ENCODE measurements around the gene GALNS.
"Not testable (repeated sequence)": the region's sequence is repeated elsewhere in the genome, so short reads cannot be mapped to it uniquely, and the experiment has no call there.

Gene GALNS

DNA sequence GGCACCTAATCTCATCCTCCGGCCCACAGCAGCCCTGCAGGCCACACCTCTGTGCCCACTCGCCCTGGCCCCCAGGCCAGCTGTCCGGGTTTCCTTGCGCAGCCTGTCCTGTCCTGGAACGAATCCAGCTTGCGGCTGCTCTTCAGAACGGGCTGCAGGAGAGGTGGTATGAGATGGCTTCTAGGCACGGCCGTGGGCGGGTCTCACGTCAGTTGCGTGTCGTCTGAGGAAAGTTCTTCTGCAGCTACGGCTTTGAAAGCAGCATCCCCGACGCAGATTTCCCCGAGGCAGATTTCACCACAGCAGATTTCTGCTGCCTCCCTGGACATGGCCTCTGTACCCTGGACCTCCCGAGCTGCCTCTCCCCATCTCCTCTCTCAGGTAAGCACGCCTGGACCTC is 18.2 kb downstream of the GALNS start:
- no peak for DNase-seq (ENCODE audit: low spot score)

DNA sequence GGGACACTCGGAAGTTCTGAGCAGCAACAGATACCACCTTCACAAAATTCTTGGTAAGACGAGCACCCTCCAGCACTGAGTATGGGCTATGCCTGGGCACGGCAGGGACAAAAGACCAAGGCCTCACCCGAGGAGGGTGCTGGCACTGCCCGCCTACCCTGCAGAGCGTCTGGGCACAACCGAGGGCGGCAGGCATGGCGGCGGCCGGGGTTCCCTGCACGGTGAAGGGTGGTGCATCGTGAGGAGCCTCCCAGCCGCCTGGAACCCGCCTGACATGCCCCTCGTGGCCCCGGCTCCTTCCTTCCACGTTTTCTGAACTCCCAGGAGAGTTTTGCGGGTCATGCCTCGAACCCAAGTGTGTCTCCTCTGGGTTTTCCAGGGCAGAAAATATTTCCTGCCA is 18.9 kb downstream of the GALNS start:
- DNase-seq (ENCODE audit: low spot score) = no peak

DNA sequence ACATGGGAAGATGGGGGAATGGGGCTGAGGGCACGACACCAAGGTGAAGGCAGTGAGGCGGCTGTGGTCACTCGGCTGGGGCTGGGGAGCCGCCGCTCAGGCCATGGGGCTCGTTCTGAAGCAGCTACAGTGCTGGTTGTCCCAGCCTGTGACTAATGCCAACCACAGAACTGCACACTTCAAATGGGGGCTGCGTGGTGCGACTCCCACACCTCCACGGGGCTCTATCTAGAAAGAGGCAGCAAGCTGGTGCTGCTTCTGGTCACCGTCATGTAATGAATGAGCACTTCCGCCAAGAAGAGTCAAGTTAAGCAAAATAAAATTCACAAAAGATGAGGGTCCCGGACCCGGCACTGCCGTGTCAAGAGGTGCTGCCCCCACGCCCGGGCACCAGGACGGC is 20.0 kb downstream of the GALNS start:
- DNase-seq (ENCODE audit: low spot score) = no peak

DNA sequence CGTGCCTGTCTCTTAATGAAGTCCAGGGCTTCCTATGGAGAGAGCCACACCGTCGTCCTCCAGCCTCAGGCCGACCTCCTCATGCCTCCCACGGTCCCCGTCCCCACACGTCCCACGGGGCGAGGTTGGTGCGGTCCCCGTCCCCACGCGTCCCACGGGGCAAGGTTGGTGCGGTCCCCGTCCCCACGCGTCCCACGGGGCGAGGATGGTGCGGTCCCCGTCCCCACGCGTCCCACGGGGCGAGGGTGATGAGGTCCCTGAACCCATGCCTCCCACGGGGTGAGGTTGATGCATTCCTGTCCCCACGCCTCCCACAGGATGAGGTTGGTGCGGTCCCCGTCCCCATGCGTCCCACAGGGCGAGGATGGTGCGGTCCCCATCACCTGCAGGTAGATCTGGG is 20.9 kb downstream of the GALNS start:
- no peak for DNase-seq (ENCODE audit: low spot score)

DNA sequence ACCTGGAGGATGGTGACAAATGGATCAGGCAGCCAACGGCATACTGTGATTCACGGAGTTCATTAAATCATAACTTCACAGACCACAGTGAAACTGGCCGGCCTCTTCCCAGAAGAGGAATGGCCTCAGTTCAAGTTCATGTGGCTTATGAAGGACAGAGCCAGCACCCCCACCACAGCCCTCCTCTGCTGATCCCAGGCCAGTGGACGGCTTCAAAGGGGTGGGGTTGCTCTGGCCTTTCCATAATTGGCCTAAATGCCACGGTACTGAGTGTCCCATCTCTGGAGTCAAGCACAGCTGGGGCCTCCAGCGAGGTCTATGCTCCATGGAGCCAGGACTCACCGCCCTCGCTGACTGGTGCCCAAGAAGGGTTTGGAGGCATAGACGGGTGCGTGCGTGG is 21.4 kb downstream of the GALNS start:
- no peak for DNase-seq (ENCODE audit: low spot score)

DNA sequence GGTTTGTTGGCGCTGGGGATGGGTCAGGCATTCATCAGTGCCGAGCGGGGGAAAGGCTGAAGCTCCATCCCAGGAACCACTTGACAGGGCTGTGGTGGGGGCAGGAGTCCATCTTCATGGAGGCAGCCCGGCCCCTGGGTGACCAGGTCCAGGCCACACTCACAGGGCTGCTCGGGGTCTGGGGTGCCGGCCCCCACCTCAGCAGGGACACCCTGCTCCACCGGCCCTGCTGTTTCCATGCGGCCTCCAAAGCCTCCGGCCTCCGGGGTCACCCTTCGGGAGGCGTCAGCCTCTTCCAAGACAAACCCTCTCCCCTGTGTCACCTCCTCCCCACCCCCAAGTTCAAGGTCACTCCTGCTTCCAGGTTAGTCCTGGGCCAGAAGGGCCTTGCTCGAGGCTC is 22.1 kb downstream of the GALNS start:
- no peak for DNase-seq (ENCODE audit: low spot score)

DNA sequence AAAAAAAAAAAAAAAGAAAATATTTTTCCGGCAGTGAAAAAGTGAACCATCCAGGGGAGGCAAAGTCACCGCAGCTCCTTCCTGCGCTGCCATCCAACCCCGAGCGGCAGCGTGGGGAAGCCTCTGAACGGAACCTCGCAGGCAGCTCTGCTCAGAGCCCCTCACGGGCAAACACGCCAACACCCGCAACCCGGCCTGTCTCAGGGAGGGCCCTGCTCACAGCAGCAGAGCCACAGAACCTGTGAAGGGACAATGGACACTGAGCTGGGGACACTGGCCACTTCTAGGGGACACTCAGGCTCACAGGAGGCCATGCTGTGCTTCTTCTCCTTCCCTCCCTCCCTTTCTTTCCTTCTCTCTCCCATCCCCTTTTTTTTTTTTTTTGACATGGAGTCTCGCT is 23.7 kb downstream of the GALNS start:
- DNase-seq (ENCODE audit: low spot score) = no peak

DNA sequence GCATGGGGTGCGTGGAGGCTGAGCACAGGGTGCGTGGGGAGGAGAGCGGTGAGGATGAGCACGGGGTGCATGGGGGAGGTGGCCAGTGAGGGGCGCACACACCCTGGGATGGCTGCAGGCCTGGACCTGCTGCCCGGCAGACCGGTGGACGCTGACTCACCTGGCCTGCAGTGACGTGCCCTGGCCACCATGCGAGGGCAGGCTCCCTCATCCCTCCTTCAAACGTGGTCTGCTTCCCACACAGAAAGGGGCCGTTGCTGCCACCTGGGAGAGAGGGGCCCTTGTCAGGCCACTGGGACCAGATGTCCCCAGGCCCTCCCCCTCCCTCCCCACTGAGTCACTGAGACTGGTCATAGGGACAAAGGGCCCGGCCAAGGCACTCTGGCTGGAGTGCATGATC is 24.9 kb downstream of the GALNS start:
- no peak for DNase-seq (ENCODE audit: low spot score)

DNA sequence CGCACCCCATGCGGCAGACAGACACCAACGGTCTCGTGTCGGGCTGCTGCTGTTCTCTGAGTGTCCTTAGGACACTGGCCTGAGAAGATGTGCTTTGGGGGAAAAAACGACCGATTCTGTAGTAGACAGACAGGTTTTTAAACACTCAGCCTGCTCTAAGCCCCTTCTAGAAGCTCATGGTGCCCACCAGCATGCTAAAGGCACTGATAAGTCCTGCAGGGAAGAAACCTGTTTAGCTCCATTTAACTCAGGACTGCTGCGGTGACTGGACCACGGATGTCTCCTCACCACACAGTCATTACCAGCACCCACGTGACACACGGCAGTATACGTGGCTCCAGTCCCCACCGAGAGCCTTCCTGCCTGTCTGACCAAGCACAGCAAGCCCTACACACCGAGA is 26.0 kb downstream of the GALNS start:
- no peak for DNase-seq (ENCODE audit: low spot score)

DNA sequence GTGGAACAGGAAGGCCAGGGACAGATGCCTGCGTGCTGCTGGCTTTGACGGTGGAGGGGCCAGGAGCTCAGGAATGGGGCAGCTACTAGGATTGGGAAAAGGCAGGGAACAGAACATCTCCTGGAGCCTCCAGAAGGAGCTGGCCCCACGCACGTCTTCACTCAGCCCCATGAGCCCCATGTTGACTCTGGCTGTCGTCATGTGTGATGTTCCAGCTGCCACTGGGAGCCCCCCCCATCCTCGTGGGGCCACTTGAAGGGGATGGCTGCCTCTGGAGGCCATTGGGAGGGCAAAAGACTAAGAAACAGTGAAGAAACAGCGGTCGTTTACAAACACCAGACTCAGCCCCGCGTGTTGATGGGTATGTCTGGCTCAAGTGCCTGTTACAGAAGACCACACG is 26.5 kb downstream of the GALNS start:
- no peak for DNase-seq (ENCODE audit: low spot score)

DNA sequence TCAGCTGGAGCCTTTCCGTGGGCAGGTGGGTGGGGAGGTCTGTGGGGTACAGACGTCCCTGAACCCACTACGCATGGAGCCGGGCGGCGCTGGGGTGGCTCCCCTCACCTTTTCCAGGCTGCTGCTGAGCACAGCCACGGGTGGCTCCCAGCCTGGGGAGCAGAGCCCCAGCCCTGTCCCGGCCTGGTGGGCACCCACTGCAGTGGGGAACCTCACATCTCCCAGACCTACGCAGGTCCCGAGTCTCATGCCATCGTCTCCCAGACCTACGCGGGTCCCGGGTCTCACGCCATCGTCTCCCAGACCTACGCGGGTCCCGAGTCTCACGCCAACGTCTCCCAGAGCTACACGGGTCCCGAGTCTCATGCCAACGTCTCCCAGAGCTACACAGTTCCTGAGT is 28.0 kb downstream of the GALNS start:
- DNase-seq (ENCODE audit: low spot score) = no peak

DNA sequence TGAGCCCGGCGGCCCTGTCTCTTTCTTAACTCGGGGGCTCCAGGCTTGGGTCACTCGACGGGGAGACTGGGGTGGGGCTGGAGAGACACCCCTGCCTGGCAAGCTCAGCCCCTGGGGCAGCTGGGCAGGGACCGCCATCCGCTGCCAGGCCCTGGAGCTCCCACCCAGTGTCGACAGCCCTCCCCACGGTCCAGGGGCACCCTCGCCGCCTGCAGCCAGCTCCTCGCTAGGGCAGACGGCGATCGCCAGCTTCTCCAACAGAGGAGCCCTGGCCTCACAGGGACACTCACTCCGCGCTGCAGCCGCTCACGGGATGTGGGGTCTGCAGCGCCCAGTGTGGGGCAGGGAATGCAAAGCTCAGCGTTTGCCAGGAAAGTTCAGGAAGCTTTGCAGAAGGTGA is 29.0 kb downstream of the GALNS start:
- DNase-seq (ENCODE audit: low spot score) = no peak

DNA sequence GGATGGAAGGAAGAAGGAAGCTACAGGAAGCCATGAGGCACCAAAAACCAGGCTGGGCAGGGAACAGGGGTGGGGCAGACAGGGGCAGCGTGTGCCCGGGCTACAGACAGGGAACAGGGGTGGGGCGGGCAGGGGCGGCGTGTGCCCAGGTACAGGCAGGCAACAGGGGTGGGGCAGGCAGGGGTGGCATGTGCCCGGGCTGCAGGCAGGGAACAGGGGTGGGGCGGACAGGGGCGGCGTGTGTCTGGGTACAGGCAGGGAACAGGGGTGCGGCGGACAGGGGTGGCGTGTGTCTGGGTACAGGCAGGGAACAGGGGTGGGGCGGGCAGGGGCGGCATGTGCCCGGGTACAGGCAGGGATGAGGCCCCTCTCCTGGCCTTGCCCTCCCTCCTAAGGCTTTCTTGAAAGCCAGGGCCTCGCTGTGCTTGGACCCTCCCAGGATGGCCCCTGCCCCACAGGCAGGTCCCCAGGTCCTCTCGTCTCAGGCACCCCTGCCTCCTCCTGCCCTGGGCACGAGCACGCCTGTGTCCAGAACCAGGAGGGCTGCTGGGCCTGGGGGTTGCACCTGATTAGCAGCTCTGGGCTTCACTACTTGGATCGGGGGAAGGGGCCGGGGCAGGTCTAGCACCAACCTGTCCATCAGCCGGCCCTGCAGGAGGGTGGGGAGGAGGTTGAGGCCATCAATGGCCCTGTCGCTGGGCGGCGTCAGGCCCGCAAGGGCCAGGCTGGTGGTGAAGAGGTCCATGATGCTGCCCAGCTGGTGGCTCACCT is 30.5 kb downstream of the GALNS start:
- no peak for DNase-seq (ENCODE audit: low spot score)

DNA sequence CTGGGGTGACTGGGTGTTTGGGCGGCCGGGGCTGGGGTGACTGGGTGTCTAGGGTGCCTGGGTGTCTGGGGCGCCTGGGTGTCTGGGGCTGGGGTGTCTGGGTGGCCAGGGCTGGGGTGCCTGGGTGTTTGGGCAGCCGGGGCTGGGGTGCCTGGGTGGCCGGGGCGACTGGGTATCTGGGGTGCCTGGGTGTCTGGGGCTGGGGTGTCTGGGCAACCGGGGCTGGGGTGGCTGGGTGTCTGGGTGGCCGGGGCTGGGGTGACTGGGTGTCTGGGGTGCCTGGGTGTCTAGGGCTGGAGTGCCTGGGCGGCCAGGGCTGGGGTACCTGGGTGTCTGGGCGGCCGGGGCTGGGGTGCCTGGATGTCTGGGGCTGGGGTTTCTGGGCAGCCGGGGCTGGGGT is 31.6 kb downstream of the GALNS start:
- DNase-seq (ENCODE audit: low spot score) = no peak

DNA sequence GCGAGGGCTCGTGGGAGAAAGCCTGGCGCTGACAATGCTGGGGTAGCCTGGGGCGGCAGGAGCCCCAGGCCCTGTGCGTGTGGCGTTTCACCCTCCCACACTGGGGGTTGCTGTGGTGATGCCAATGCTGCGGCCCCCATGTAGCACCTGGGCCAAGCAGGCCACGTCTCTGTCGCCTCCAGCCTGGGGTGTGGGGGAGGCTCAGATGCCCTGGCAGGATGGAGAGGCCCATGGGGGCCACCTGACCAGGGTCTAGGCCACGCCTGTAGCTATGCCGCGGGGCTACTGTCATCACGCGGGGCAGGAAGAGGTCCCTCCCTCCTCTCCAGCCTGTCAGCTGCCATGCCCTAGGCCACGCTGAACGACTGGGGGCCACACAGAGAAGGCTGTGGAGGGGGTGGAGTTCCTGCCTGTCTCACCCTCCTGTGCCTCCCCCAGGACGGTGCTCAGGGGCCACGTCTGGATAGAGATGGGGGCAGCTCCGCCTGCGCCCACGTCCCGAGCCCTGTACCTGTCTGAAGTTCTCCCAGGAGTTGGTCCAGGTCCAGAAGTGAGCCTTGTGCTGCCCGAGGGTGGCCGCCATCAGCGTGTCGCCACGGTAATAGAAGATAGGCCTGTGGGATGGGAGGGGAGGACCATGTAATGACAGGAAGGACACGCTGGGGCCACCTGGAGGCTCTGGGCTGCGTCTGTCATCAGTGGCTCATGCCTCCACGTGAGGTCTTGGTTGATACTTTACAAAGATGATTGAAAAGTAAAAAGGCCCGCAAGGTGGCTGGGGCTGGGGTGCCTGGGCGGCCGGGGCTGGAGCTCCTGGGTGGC is 32.3 kb downstream of the GALNS start:
- DNase-seq (ENCODE audit: low spot score) = no peak

DNA sequence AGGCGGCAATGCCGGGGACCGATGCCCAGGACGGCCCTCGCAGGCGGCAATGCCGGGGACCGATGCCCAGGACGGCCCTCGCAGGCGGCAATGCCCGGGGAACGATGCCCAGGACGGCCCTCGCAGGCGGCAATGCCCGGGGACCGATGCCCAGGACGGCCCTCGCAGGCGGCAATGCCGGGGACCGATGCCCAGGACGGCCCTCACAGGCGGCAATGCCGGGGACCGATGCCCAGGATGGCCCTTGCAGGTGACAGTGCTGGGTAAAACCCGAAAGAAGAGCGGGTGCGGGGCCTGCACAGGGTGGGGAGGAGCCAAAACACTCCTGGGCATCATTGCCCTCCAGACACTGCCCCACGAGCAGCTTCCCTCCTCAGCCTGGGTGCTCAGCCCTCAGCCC is 33.1 kb downstream of the GALNS start:
- DNase-seq (ENCODE audit: low spot score) = not testable (repeated sequence)

DNA sequence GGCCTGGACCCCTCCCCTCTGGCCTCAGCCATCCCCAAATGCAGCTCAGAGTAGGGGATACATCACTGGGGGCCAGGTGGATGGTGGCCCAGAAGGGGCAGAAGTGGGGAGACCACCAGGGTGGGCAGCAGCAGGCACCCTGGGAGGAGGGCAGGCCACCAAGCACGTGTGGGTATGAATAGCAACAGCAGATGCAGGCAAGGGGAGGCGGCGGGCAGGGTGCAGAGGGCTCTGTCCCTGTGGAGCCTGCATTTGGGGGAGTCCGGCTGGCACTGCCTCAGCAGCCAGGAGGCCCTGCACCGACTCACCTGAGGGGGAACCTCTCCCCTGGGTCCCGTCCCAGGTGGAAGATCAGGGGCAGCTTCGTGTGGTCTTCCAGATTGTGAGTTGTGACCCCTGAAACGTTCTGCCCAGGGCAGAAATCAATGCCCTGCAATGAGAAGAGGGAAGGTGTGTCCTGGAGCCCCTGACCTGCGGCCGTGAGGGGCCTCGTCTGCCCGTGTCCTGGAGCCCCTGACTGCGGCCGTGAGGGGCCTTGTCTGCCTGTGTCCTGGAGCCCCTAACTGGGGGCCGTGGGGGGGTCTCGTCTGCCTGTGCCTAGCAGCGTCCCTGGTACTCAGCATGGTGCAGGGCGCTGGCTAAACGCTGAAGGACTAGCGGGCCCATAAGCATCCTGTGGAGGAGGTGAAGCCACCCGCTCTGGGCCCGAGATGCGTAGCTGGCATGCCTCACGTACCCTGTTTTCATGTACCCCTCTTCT is 34.3 kb downstream of the GALNS start:
- DNase-seq (ENCODE audit: low spot score) = no peak

DNA sequence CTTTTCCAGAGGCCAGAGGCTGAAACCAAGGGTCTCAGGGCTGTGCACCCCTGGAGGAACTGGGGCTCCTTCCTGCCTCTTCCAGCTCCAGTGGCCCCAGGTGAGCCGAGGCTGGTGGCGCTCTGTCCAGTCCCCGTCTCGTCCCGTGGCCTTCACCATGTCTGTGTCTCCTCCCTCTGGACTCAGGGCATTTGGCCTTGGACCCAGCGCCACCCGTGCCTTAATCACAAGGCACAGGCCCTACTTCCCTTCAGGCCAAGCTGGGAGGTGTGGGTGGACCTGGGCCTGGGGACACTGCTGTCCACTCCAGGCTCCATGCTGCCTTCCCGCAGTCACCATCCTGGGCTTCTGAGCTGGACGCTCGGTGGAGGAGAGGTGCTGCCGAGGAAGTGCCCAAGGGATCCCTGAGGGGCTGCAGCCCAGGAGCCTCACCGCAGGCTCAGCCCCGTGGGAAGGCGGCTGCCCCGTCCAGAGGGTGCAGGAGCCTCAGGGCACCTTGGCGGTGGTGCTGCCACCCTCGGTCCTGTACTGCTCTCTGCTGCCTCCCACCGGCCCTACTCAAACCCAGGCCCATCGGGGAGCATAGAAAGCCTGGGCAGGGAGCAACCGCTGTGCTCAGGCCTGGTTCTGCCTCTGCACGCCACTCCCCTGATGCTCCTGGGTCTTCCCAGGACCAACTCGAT is 35.4 kb downstream of the GALNS start:
- no peak for DNase-seq (ENCODE audit: low spot score)

DNA sequence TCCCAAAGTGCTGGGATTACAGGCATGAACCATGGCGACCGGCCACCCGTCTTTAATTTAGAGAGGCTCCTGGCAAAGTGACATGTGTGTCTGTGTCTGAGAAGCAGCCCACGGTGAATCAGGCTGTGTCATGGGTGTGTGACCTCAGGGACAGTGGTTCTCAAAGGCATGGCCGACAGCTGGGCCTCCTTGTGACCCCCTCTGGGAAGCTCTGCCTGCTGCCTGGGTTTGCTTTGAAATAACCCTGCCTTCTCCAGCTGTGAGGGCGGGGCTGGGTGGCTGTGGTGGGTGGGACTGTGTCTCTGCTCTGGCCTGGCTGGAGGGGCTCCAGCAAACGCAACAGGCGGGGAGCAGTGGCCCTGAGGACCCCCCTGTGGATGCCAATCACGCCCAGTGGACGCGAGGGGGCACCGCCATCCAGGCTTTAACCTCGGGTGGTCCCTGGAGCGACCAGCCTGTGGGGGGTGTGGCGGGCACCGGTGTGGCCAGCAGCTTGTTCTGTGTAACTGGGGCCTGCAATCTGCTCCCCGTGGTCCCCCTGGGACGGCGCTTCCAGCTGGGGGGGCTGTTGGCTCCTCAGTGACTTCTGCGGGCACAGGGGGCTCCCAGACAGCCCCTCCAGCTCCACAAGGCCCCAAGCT is 36.2 kb downstream of the GALNS start:
- DNase-seq (ENCODE audit: low spot score) = no peak

DNA sequence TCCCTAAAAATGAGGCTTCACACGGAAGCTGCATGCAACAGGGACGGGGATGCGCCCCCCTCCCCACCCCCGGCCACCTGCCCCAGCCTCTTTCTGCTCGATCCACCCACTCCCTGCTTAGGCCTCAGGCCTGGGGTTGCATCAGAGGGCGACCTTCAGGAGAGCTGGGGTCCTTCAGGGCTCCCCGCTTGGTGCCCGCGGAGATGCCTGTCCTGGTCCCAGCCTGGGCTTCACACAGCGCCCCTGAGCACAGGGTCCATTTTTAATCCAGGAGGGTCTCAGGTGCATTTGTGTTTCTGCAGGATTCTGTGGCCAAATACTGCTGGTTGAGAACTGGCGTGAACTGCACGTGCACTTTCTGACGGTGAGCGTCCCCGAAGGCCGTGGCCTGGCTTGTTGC is 37.6 kb downstream of the GALNS start:
- DNase-seq (ENCODE audit: low spot score) = no peak

DNA sequence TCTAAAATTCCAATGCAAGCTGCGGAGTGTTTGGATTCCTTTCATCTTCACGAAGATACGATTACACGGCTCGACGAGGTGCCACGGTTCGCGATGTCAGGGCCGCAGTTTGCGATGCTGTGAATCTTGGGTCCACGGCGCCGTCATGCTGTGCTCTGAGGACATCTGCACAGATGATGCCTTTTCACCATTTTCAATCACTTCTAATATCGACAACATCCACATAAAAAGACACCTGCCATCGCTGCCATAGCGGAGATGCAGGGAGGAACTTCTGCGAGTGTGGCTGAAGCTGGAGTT is 38.2 kb downstream of the GALNS start:
- no peak for DNase-seq (ENCODE audit: low spot score)
